ENCODE results near the gene NUP153. TPM values are rescaled to one million over a fixed set of nuclear protein-coding genes. Genes with fewer than 3 reads are reported as not detected.

NUP153 gene
- total and polyA plus RNA-seq, 2 of the 8 experiments (the other 6 are each of a cell fraction or from before 2014, with no cell fraction given), result 47.0 to 84.8 TPM

GRCh38 chr6:17629824-17630510 lies 76.8 kb downstream of the NUP153 start:
- Histone ChIP-seq H2BK5ac (ENCODE audit: low read depth, low read length) (no peak overlapping the region), H3K9ac (replicated peaks in 1 of 4; ENCODE audit: extremely low read depth in 1 of 4, low read depth in 3 of 4, low read length in 3 of 4) (no peak overlapping the region), H3K36me3 (ENCODE audit: control insufficient read depth in 2 of 4, insufficient read depth in 4 of 4, low read length in 3 of 4) (peaks cover 14 to 70% (median 52%) of the 10 kb centered on the region in 4 experiments), H3K27ac (ENCODE audit: low read depth, low read length) (no peak overlapping the region), H3K27me3 (replicated peaks in 1 of 4; ENCODE audit: control insufficient read depth in 3 of 4, extremely low read depth in 1 of 4, insufficient read depth in 3 of 4, low read length in 3 of 4) (no peaks in the 10 kb centered on the region), H3K56ac (replicated peaks; ENCODE audit: insufficient read length, low read depth, low read length) (no peak overlapping the region), H2AFZ (ENCODE audit: low read length) (no peak overlapping the region), H3K79me2 (ENCODE audit: control insufficient read depth in 1 of 2, insufficient read depth in 2 of 2, low read length in 2 of 2) (peaks cover 0 to 23% of the 10 kb centered on the region in 2 experiments; a peak in 1 of 4 replicates), H3K4ac (replicated peaks; ENCODE audit: insufficient read length, low read depth, low read length) (no peak overlapping the region), H3K23me2 (ENCODE audit: low read depth, low read length) (no peaks in the 10 kb centered on the region), H2BK12ac (ENCODE audit: low read depth, low read length) (no peak overlapping the region), H4K5ac (ENCODE audit: insufficient read length, low read depth, low read length) (no peak overlapping the region), H2BK20ac (ENCODE audit: low read length) (no peak overlapping the region), H3K79me1 (ENCODE audit: low read depth, low read length) (peaks cover 4% of the 10 kb centered on the region; the same call in 1 of the 2 replicates), H4K91ac (replicated peaks; ENCODE audit: insufficient read length, low read length) (no peak overlapping the region), H4K20me1 (replicated peaks in 1 of 2; ENCODE audit: control insufficient read depth in 1 of 2, insufficient read depth in 2 of 2, low read length in 2 of 2) (peaks cover 2 to 4% of the 10 kb centered on the region in 2 experiments), H2BK15ac (ENCODE audit: low read length) (no peak overlapping the region), H3K23ac (ENCODE audit: insufficient read length) (no peak overlapping the region), H2AK5ac (ENCODE audit: low read depth, low read length) (no peak overlapping the region), H3K9me3 (ENCODE audit: insufficient read depth in 2 of 2, low read depth in 1 of 2, low read length in 1 of 2) (no peaks in the 10 kb centered on the region), H3K14ac (ENCODE audit: insufficient read length) (no peak overlapping the region), H3K18ac (ENCODE audit: extremely low read depth, low read length) (no peak overlapping the region), H2BK120ac (replicated peaks; ENCODE audit: low read depth, low read length) (no peak overlapping the region), H3K4me2 (ENCODE audit: insufficient read depth in 1 of 2, low read depth in 2 of 2, low read length in 2 of 2) (no peak overlapping the region), H3K4me3 (ENCODE audit: extremely low read depth in 1 of 4, insufficient read depth in 2 of 4, low read depth in 3 of 4, low read length in 4 of 4) (no peak overlapping the region), H4K8ac (ENCODE audit: extremely low read depth, insufficient read depth, low read length) (no peak overlapping the region), H3K4me1 (replicated peaks in 1 of 4; ENCODE audit: control insufficient read depth in 3 of 4, insufficient read depth in 4 of 4, low read length in 3 of 4) (no peaks in the 10 kb centered on the region)
- ChIA-PET CTCF (ENCODE audit: partially characterized antibody) (no interaction called here), POLR2A (ENCODE audit: partially characterized antibody) (interaction anchor here (1.1 kb wide), 1 partner anchor 10 kb away, joined by 3 read pairs; no protein-coding TSS in a partner anchor)
- 95% methylated on average over 8 of the region's 8 CpGs; no CpG with 5 or more reads in 1 of the 2 experiments for WGBS, 2 experiments (ENCODE audit: extremely low coverage in 1 of 2, insufficient coverage in 1 of 2, insufficient read length in 1 of 2, insufficient replicate concordance in 2 of 2, low coverage in 1 of 2, low lambda C conversion rate in 2 of 2, missing lambda C conversion rate in 1 of 2)
- TF ChIP-seq POLR2AphosphoS5 (IDR thresholded peaks at IDR 0.05; ENCODE audit: low read depth, low read length), result no peak
- TF ChIP-seq BRCA1 (IDR thresholded peaks at IDR 0.05; ENCODE audit: low read depth, low read length), result no peak
- TF ChIP-seq POU5F1 (IDR thresholded peaks at IDR 0.05; ENCODE audit: low read depth, low read length), result no peak
- TF ChIP-seq JUN (IDR thresholded peaks at IDR 0.05; ENCODE audit: low read depth, low read length), result no peak
- TF ChIP-seq HDAC2 (IDR thresholded peaks at IDR 0.05; ENCODE audit: borderline replicate concordance in 1 of 2, low read depth in 2 of 2, low read length in 2 of 2), result no peak
- no peak for TF ChIP-seq EGR1 (IDR thresholded peaks at IDR 0.05; ENCODE audit: borderline replicate concordance, low read depth, low read length)
- no peak for TF ChIP-seq GTF2F1 (IDR thresholded peaks at IDR 0.05; ENCODE audit: borderline replicate concordance, low read depth, low read length)
- FAIRE-seq, result no peak
- DNase-seq (ENCODE audit: low read depth in 1 of 2, low spot score in 2 of 2), result no peak
